ENCODE results near the gene MAST4. TPM values are rescaled to one million over a fixed set of nuclear protein-coding genes. Genes with fewer than 3 reads are reported as not detected.

Gene MAST4
- total and polyA plus RNA-seq, 2 of the 8 experiments (the other 6 are each of a cell fraction or from before 2014, with no cell fraction given), result 1.5 to 2.6 TPM

- TF ChIP-seq EP300 (IDR thresholded peaks at IDR 0.05; ENCODE audit: borderline replicate concordance in 1 of 2, low read depth in 2 of 2, low read length in 2 of 2) (no peak), ASH2L (IDR thresholded peaks at IDR 0.05; ENCODE audit: low read length) (no peak), SIRT6 (IDR thresholded peaks at IDR 0.05; ENCODE audit: low read length) (no peak)
Observed at GRCh38 chr5:67211926-67212325, 615.7 kb downstream of the MAST4 start (continued).

Measured in H1 (cell line).